Adrenal gland (tissue), 12 donors: ENCODE measurements around the gene TMEM163. TPM values are rescaled to one million over a fixed set of nuclear protein-coding genes. Genes with fewer than 3 reads are reported as not detected.

ENCODE experiments used
- DNase-seq, 7 donors: peaks; one replicate each; pipeline ENCODE4 v3.0.0-alpha.2; 2019 to 2020
- H3K27ac ChIP-seq, 5 donors: fragments of 200-600 bp; sonication (generic) in 4 of 5; 1 replicate in 3 of 5; 2 replicates in 2 of 5; pipeline versions ENCODE4 v1.5.1 to v1.8.0; 2016 to 2020; ENCODE audit warnings: mild to moderate bottlenecking in 1 of 5
- H3K27me3 ChIP-seq: fragments of 200-600 bp; 2 replicates; pipeline ENCODE4 v1.8.0; 2021
- H3K36me3 ChIP-seq, 2 donors: fragments of 200-600 bp; replicated peaks in 1 of 2; 1 replicate in 1 of 2; 2 replicates in 1 of 2; pipeline versions ENCODE4 v1.5.1 to v1.8.0; 2018 to 2022
- H3K4me1 ChIP-seq, 2 donors: fragments of 200-600 bp; replicated peaks in 1 of 2; 1 replicate in 1 of 2; 2 replicates in 1 of 2; pipeline versions ENCODE4 v1.5.1 to v1.8.0; 2018 to 2021
- H3K4me3 ChIP-seq, 4 donors: fragments of 200-600 bp; sonication (generic) in 3 of 4; one replicate each; pipeline ENCODE4 v1.5.1; 2016 to 2018
- H3K9me3 ChIP-seq, 3 donors: fragments of 200-600 bp; sonication (generic) in 1 of 3; replicated peaks in 1 of 3; 1 replicate in 2 of 3; 2 replicates in 1 of 3; pipeline versions ENCODE4 v1.5.1 to v1.8.0; 2016 to 2021
- POLR2A ChIP-seq, 2 donors: fragments of 450-650 bp; IDR thresholded peaks; one replicate each; pipeline ENCODE4 v1.6.1; 2017; ENCODE audit warnings: antibody characterized with exemption in 2 of 2, mild to moderate bottlenecking in 2 of 2, moderate library complexity in 1 of 2
- WGBS, 4 donors: extraction: QIAGEN DNeasy Blood & Tissue Kit in 2 of 4; methylation state at CpG; one replicate each; pipeline versions ENCODE4 v1.1.5 to v1.1.7; 2013 to 2017; 5-methylcytosine and 5-hydroxymethylcytosine counted together
- intact Hi-C, 2 donors: fragments of 100-400 bp; cut with DNase I; formaldehyde crosslinking; loops; one replicate each; pipeline versions ENCODE4 v1.14.1 to v1.15.0; 2022 to 2023
- polyA plus RNA-seq, 3 donors: library from polyadenylated mRNA; stranded (reverse); fragments of 200-250 nt in 2 of 3; fragments of 350-450 nt in 1 of 3; fragmentation: Illumina TruSeq in 1 of 3; extraction: RNeasy Lipid Tissue Mini Kit (QIAGEN cat#74804) in 1 of 3; gene quantifications; one replicate each; pipeline ENCODE4 v1.2.3, GENCODE V29; 2013 to 2014
- total RNA-seq, 9 donors: library from RNA; depleted of rRNA in 4 of 9; stranded (reverse); fragments of >200 nt in 4 of 9; fragments of 120-200 nt in 1 of 9; fragmentation: NEBNext Ultra II Directional in 1 of 9; extraction: Animal tissue kit (Norgen Biotek cat#: 25700) in 1 of 9; gene quantifications; one replicate each; pipeline versions ENCODE4 v1.1.0 to v1.2.4, GENCODE V29; 2013 to 2023
- TF ChIP-seq, protein P1 (sequence below), 6 experiments: fragments of 450-650 bp in 4 of 6; fragments of 200-600 bp in 2 of 6; sonication (generic) in 1 of 6; IDR thresholded peaks; 1 replicate in 5 of 6; 2 replicates in 1 of 6; pipeline versions ENCODE4 v1.5.1 to v1.8.0; 2016 to 2021; ENCODE audit warnings: antibody characterized with exemption in 6 of 6, mild to moderate bottlenecking in 2 of 6, moderate library complexity in 1 of 6
- donor health status: healthy with polysubstance abuse.
- donor health status: Bipolar disorder and iron deficiency.
- donor health status: DM: yes; HTN: yes; CAD: no.
- donor health status: DM: no; HTN: no; CAD: no.
- donor health status: DM: no; HTN: no; CAD: no.
- donor health status: DM: yes; HTN: yes; CAD: no.

The TMEM163 gene
- total and polyA plus RNA-seq, 12 donors, result 3.6 to 21.6 (median 9.5) TPM

DNA sequence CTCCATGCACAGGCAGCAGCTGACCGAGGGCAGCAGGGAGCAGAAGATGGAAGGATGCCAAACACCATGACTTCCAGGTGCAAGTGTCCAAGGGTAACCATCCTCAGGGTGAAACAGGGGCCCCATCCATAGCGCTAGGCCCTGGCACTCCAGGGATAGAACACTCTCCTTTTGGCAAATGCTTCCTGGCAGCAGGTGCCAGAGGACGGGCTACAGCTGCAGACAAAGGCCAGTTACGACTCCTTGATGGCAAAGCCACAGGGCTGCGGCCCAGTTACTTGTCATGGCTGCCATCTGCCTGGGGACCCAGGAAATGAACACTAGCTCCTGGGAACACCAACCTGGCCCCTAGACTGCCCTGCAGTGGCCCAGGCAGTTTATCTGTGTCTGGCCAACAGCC, 178.8 kb downstream of the TMEM163 start:
- 80 to 92% (median 89%) methylated on average over 3 to 5 of the region's 5 CpGs for WGBS, 4 donors
- TF ChIP-seq, protein P1, sequence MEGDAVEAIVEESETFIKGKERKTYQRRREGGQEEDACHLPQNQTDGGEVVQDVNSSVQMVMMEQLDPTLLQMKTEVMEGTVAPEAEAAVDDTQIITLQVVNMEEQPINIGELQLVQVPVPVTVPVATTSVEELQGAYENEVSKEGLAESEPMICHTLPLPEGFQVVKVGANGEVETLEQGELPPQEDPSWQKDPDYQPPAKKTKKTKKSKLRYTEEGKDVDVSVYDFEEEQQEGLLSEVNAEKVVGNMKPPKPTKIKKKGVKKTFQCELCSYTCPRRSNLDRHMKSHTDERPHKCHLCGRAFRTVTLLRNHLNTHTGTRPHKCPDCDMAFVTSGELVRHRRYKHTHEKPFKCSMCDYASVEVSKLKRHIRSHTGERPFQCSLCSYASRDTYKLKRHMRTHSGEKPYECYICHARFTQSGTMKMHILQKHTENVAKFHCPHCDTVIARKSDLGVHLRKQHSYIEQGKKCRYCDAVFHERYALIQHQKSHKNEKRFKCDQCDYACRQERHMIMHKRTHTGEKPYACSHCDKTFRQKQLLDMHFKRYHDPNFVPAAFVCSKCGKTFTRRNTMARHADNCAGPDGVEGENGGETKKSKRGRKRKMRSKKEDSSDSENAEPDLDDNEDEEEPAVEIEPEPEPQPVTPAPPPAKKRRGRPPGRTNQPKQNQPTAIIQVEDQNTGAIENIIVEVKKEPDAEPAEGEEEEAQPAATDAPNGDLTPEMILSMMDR (IDR thresholded peaks at IDR 0.05), result no peak
- no peak for TF ChIP-seq POLR2A (IDR thresholded peaks at IDR 0.05)

DNA sequence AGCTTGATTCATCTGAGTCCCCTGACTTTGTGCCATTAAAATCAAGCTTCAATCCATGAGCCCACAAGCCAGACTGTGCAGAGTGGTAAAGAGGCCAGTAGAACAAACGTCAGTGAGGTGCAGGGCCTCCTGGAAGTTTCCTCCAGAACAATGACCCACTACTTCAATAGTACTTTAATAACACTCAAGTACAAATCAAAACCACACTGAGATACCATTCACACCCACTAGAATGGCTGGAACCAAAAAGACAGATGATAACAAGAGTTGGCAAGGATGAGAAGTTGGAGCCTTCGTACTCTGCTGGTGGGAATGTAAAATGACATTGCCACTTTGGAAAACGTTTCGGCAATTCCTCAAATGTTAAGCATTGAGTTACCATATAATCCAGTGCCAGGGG, 181.1 kb downstream of the TMEM163 start:
- DNase-seq, result no peak
- Histone ChIP-seq H3K4me3 (no peak overlapping the region), H3K27ac (no peak overlapping the region), H3K9me3 (no peaks in the 10 kb centered on the region), H3K36me3 (no peaks in the 10 kb centered on the region), H3K27me3 (no peaks in the 10 kb centered on the region), H3K4me1 (no peaks in the 10 kb centered on the region)
- intact Hi-C loops, result no loop called here
- TF ChIP-seq, protein P1 (IDR thresholded peaks at IDR 0.05), result no peak
- TF ChIP-seq POLR2A (IDR thresholded peaks at IDR 0.05), result no peak
- WGBS, 4 donors, result 65 to 84% (median 75%) methylated on average over 4 of the region's 4 CpGs

More for the DNA sequence above, 178.8 kb downstream of the TMEM163 start:
- intact Hi-C loops, result no loop called here
- Histone ChIP-seq H3K9me3 (no peaks in the 10 kb centered on the region), H3K36me3 (no peaks in the 10 kb centered on the region), H3K4me3 (no peak overlapping the region), H3K27ac (no peak overlapping the region), H3K27me3 (no peaks in the 10 kb centered on the region), H3K4me1 (no peaks in the 10 kb centered on the region)
- DNase-seq, result no peak

DNA sequence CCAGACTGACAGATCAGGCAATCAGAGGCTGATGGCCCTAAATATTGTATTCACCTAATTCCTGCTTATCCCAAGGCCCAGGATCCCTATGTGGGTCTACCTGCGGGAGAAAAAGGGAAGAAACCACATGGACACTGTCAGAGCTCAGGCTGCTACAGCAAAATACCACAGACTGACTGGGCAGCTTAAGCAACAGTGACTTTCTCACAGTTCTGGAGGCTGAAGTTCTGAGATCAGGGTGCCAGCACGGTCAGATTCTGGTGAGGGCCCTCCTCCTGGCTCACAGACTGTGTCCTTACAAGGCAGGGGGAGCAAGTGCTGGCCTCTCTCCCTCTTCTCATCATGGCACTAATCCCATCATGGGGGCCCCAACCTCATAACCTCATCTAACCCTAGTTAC, 181.7 kb downstream of the TMEM163 start:
- WGBS, 4 donors, result 73 to 93% (median 90%) methylated on average over 2 of the region's 2 CpGs
- H3K27ac ChIP-seq, result no peak overlapping the region
- H3K4me3 ChIP-seq, result no peak overlapping the region
- no peaks in the 10 kb centered on the region for H3K4me1 ChIP-seq
- TF ChIP-seq, protein P1 (IDR thresholded peaks at IDR 0.05), result no peak
- TF ChIP-seq POLR2A (IDR thresholded peaks at IDR 0.05), result no peak
- H3K36me3 ChIP-seq, result no peaks in the 10 kb centered on the region
- intact Hi-C loops, result no loop called here
- no peaks in the 10 kb centered on the region for H3K27me3 ChIP-seq
- H3K9me3 ChIP-seq, result no peaks in the 10 kb centered on the region
- no peak for DNase-seq

DNA sequence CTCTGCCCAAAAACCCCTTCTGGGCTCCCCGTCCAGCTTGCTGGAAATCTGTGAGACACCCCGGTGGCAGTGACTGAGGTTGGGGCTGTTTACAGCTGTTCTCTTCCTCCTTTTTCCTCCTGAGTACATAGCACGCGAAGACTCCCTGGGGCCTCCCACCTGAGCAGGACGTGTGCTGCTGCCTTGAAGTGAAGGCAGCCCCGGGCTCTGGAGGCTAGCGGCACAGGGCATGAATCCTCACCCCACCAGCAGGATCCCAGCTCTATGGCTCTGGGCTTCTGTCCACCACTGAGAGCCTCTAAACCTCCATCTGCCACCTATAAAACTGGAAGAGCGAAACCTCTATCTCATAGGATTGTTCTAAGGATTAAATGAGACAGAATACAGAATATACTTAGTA, 182.5 kb downstream of the TMEM163 start:
- H3K27me3 ChIP-seq, result no peaks in the 10 kb centered on the region
- intact Hi-C loops, result no loop called here
- H3K27ac ChIP-seq, result no peak overlapping the region
- no peak for DNase-seq
- no peaks in the 10 kb centered on the region for H3K36me3 ChIP-seq
- no peaks in the 10 kb centered on the region for H3K4me1 ChIP-seq
- H3K9me3 ChIP-seq, result no peaks in the 10 kb centered on the region
- no peak overlapping the region for H3K4me3 ChIP-seq
- TF ChIP-seq, protein P1 (IDR thresholded peaks at IDR 0.05), result no peak
- TF ChIP-seq POLR2A (IDR thresholded peaks at IDR 0.05), result no peak
- WGBS, 4 donors, result 76 to 89% (median 89%) methylated on average over 8 of the region's 8 CpGs
